Measurements from ENCODE around the gene DMRT1.
"Not testable (repeated sequence)": the region's sequence is repeated elsewhere in the genome, so short reads cannot be mapped to it uniquely, and the experiment has no call there.

Gene DMRT1

GRCh38 chr9:994005-994404 lies 152.5 kb downstream of the DMRT1 start:
- no peak for TF ChIP-seq CTCF (IDR thresholded peaks at IDR 0.05)
- no peak overlapping the region for H3K27ac ChIP-seq
- H2AFZ ChIP-seq: no peak overlapping the region

GRCh38 chr9:995192-995591 lies 153.7 kb downstream of the DMRT1 start:
- H3K4me3 ChIP-seq (ENCODE audit: low read depth, low read length): no peak overlapping the region
- H3K9me3 ChIP-seq (ENCODE audit: control insufficient read depth, low read length): no peaks in the 10 kb centered on the region
- no peaks in the 10 kb centered on the region for H3K27me3 ChIP-seq (ENCODE audit: control insufficient read depth, insufficient read depth, low read length)
- no peak overlapping the region for H3K27ac ChIP-seq
- no peaks in the 10 kb centered on the region for H3K36me3 ChIP-seq (ENCODE audit: control insufficient read depth, insufficient read depth, low read length)
- H3K9ac ChIP-seq: no peak overlapping the region
- H3K79me2 ChIP-seq: peaks cover 5% of the 10 kb centered on the region
- TF ChIP-seq CTCF (IDR thresholded peaks at IDR 0.05): no peak
- H2AFZ ChIP-seq: no peak overlapping the region
- H3K4me1 ChIP-seq: no peaks in the 10 kb centered on the region
- no peak overlapping the region for H3K4me2 ChIP-seq (ENCODE audit: low read length)

More at GRCh38 chr9:994005-994404, 152.5 kb downstream of the DMRT1 start:
- Histone ChIP-seq H3K4me1 (peaks cover 2% of the 10 kb centered on the region), H3K79me2 (peaks cover 8% of the 10 kb centered on the region), H3K4me3 (ENCODE audit: low read depth, low read length) (no peak overlapping the region), H3K27me3 (ENCODE audit: control insufficient read depth, insufficient read depth, low read length) (no peaks in the 10 kb centered on the region), H3K4me2 (ENCODE audit: low read length) (no peak overlapping the region), H3K36me3 (ENCODE audit: control insufficient read depth, insufficient read depth, low read length) (no peaks in the 10 kb centered on the region), H3K9ac (no peak overlapping the region), H3K9me3 (ENCODE audit: control insufficient read depth, low read length) (no peaks in the 10 kb centered on the region)

- Histone ChIP-seq H2AFZ (no peak overlapping the region), H3K27me3 (ENCODE audit: control insufficient read depth, insufficient read depth, low read length) (no peaks in the 10 kb centered on the region), H3K4me2 (ENCODE audit: low read length) (no peak overlapping the region), H3K4me3 (ENCODE audit: low read depth, low read length) (no peak overlapping the region), H3K4me1 (no peaks in the 10 kb centered on the region), H3K9me3 (ENCODE audit: control insufficient read depth, low read length) (no peaks in the 10 kb centered on the region), H3K27ac (peak overlapping the region; percentile 63), H3K79me2 (peaks cover 2% of the 10 kb centered on the region), H3K36me3 (ENCODE audit: control insufficient read depth, insufficient read depth, low read length) (no peaks in the 10 kb centered on the region), H3K9ac (no peak overlapping the region)
- TF ChIP-seq CTCF (IDR thresholded peaks at IDR 0.05): no peak
These were observed 154.3 kb downstream of the DMRT1 start for GRCh38 chr9:995781-996180.

- H2AFZ ChIP-seq; H3K9me3 ChIP-seq (ENCODE audit: control insufficient read depth, low read length); H3K4me1 ChIP-seq; H3K36me3 ChIP-seq (ENCODE audit: control insufficient read depth, insufficient read depth, low read length); H3K79me2 ChIP-seq; H3K4me3 ChIP-seq (ENCODE audit: low read depth, low read length); H3K27me3 ChIP-seq (ENCODE audit: control insufficient read depth, insufficient read depth, low read length); H3K9ac ChIP-seq: not testable (repeated sequence)
- H3K4me2 ChIP-seq (ENCODE audit: low read length): peak overlapping the region; percentile 54
- TF ChIP-seq CTCF (IDR thresholded peaks at IDR 0.05): peak; percentile 51
- peak overlapping the region; percentile 49 for H3K27ac ChIP-seq
These were observed 157.0 kb downstream of the DMRT1 start for GRCh38 chr9:998299-999110.

- no peak overlapping the region for H2AFZ ChIP-seq
- no peaks in the 10 kb centered on the region for H3K27me3 ChIP-seq (ENCODE audit: control insufficient read depth, insufficient read depth, low read length)
- no peaks in the 10 kb centered on the region for H3K79me2 ChIP-seq
- no peaks in the 10 kb centered on the region for H3K9me3 ChIP-seq (ENCODE audit: control insufficient read depth, low read length)
- TF ChIP-seq CTCF (IDR thresholded peaks at IDR 0.05): no peak
- no peaks in the 10 kb centered on the region for H3K36me3 ChIP-seq (ENCODE audit: control insufficient read depth, insufficient read depth, low read length)
- no peaks in the 10 kb centered on the region for H3K4me1 ChIP-seq
- H3K4me3 ChIP-seq (ENCODE audit: low read depth, low read length): no peak overlapping the region
- no peak overlapping the region for H3K27ac ChIP-seq
- H3K9ac ChIP-seq: no peak overlapping the region
- H3K4me2 ChIP-seq (ENCODE audit: low read length): no peak overlapping the region
These were observed 160.3 kb downstream of the DMRT1 start for GRCh38 chr9:1001838-1002237.
